ENCODE results near the gene VSIG10L2. TPM values are rescaled to one million over a fixed set of nuclear protein-coding genes. Genes with fewer than 3 reads are reported as not detected.

Gene VSIG10L2
- total RNA-seq, 3 donors from 2014 or later, result not detected

GRCh38 chr11:125923012-125923579, 22.7 kb upstream of the VSIG10L2 start:
- Mint-ChIP-seq H3K27me3 (ENCODE audit: low read depth) (peaks cover 18% of the 10 kb centered on the region), H3K4me1 (ENCODE audit: low read depth) (no peaks in the 10 kb centered on the region), H3K36me3 (ENCODE audit: insufficient read depth) (no peaks in the 10 kb centered on the region), H3K9me3 (no peaks in the 10 kb centered on the region), H3K4me3 (no peak overlapping the region)
- DNase-seq, result peak; percentile 39
- peak; percentile 50 to 70 for ATAC-seq

GRCh38 chr11:125923633-125924032, 22.2 kb upstream of the VSIG10L2 start:
- Mint-ChIP-seq H3K9me3 (no peaks in the 10 kb centered on the region), H3K4me3 (no peak overlapping the region), H3K27me3 (ENCODE audit: low read depth) (peaks cover 16% of the 10 kb centered on the region), H3K36me3 (ENCODE audit: insufficient read depth) (no peaks in the 10 kb centered on the region), H3K4me1 (ENCODE audit: low read depth) (no peaks in the 10 kb centered on the region)
- DNase-seq, result no peak
- no peak for ATAC-seq

- no peaks in the 10 kb centered on the region for H3K4me1 Mint-ChIP-seq (ENCODE audit: low read depth)
- ATAC-seq (no peak), DNase-seq (no peak)
- peaks cover 12% of the 10 kb centered on the region for H3K27me3 Mint-ChIP-seq (ENCODE audit: low read depth)
- H3K9me3 Mint-ChIP-seq, result no peaks in the 10 kb centered on the region
- no peaks in the 10 kb centered on the region for H3K36me3 Mint-ChIP-seq (ENCODE audit: insufficient read depth)
- no peak overlapping the region for H3K4me3 Mint-ChIP-seq
Observed at GRCh38 chr11:125924384-125925007, 21.3 kb upstream of the VSIG10L2 start.

- Mint-ChIP-seq H3K4me3 (no peak overlapping the region), H3K4me1 (ENCODE audit: low read depth) (no peaks in the 10 kb centered on the region), H3K36me3 (ENCODE audit: insufficient read depth) (no peaks in the 10 kb centered on the region), H3K27me3 (ENCODE audit: low read depth) (peaks cover 12% of the 10 kb centered on the region), H3K9me3 (no peaks in the 10 kb centered on the region)
- ATAC-seq (no peak), DNase-seq (no peak)
Observed at GRCh38 chr11:125925247-125925740, 20.6 kb upstream of the VSIG10L2 start.

- DNase-seq (no peak), ATAC-seq (no peak)
- Mint-ChIP-seq H3K9me3 (no peaks in the 10 kb centered on the region), H3K36me3 (ENCODE audit: insufficient read depth) (no peaks in the 10 kb centered on the region), H3K4me3 (no peak overlapping the region), H3K4me1 (ENCODE audit: low read depth) (no peaks in the 10 kb centered on the region), H3K27me3 (ENCODE audit: low read depth) (peaks cover 9% of the 10 kb centered on the region)
Observed at GRCh38 chr11:125925804-125926203, 20.0 kb upstream of the VSIG10L2 start.

- DNase-seq (no peak), ATAC-seq (no peak)
- Mint-ChIP-seq H3K4me3 (no peak overlapping the region), H3K4me1 (ENCODE audit: low read depth) (no peaks in the 10 kb centered on the region), H3K27me3 (ENCODE audit: low read depth) (peaks cover 10% of the 10 kb centered on the region), H3K9me3 (no peaks in the 10 kb centered on the region), H3K36me3 (ENCODE audit: insufficient read depth) (no peaks in the 10 kb centered on the region)
Observed at GRCh38 chr11:125926682-125927081, 19.2 kb upstream of the VSIG10L2 start.

- Mint-ChIP-seq H3K9me3 (no peaks in the 10 kb centered on the region), H3K27me3 (ENCODE audit: low read depth) (peaks cover 15% of the 10 kb centered on the region), H3K36me3 (ENCODE audit: insufficient read depth) (no peaks in the 10 kb centered on the region), H3K4me1 (ENCODE audit: low read depth) (no peaks in the 10 kb centered on the region), H3K4me3 (no peak overlapping the region)
- ATAC-seq, result no peak
- no peak for DNase-seq
Observed at GRCh38 chr11:125929445-125930075, 16.3 kb upstream of the VSIG10L2 start.

GRCh38 chr11:125930076-125930450, 15.8 kb upstream of the VSIG10L2 start:
- no peaks in the 10 kb centered on the region for H3K9me3 Mint-ChIP-seq
- H3K36me3 Mint-ChIP-seq (ENCODE audit: insufficient read depth), result no peaks in the 10 kb centered on the region
- no peak for DNase-seq
- no peaks in the 10 kb centered on the region for H3K4me1 Mint-ChIP-seq (ENCODE audit: low read depth)
- ATAC-seq, result no peak
- peaks cover 15% of the 10 kb centered on the region for H3K27me3 Mint-ChIP-seq (ENCODE audit: low read depth)
- H3K4me3 Mint-ChIP-seq, result no peak overlapping the region

- Mint-ChIP-seq H3K4me3 (no peak overlapping the region), H3K27me3 (ENCODE audit: low read depth) (peaks cover 14% of the 10 kb centered on the region), H3K36me3 (ENCODE audit: insufficient read depth) (no peaks in the 10 kb centered on the region), H3K9me3 (no peaks in the 10 kb centered on the region), H3K4me1 (ENCODE audit: low read depth) (no peaks in the 10 kb centered on the region)
- DNase-seq (no peak), ATAC-seq (no peak)
Observed at GRCh38 chr11:125931116-125931515, 14.7 kb upstream of the VSIG10L2 start.

- H3K36me3 Mint-ChIP-seq (ENCODE audit: insufficient read depth), result no peaks in the 10 kb centered on the region
- H3K4me1 Mint-ChIP-seq (ENCODE audit: low read depth), result no peaks in the 10 kb centered on the region
- no peak overlapping the region for H3K4me3 Mint-ChIP-seq
- DNase-seq (no peak), ATAC-seq (no peak)
- H3K9me3 Mint-ChIP-seq, result no peaks in the 10 kb centered on the region
- H3K27me3 Mint-ChIP-seq (ENCODE audit: low read depth), result peaks cover 12% of the 10 kb centered on the region
Observed at GRCh38 chr11:125931668-125932067, 14.2 kb upstream of the VSIG10L2 start.

GRCh38 chr11:125932301-125932700, 13.5 kb upstream of the VSIG10L2 start:
- no peak overlapping the region for H3K4me3 Mint-ChIP-seq
- DNase-seq (no peak), ATAC-seq (no peak)
- H3K36me3 Mint-ChIP-seq (ENCODE audit: insufficient read depth), result no peaks in the 10 kb centered on the region
- H3K27me3 Mint-ChIP-seq (ENCODE audit: low read depth), result peaks cover 6% of the 10 kb centered on the region
- no peaks in the 10 kb centered on the region for H3K4me1 Mint-ChIP-seq (ENCODE audit: low read depth)
- H3K9me3 Mint-ChIP-seq, result no peaks in the 10 kb centered on the region

GRCh38 chr11:125933030-125933813, 12.6 kb upstream of the VSIG10L2 start:
- Mint-ChIP-seq H3K9me3 (no peaks in the 10 kb centered on the region), H3K4me1 (ENCODE audit: low read depth) (no peaks in the 10 kb centered on the region), H3K36me3 (ENCODE audit: insufficient read depth) (no peaks in the 10 kb centered on the region), H3K4me3 (no peak overlapping the region), H3K27me3 (ENCODE audit: low read depth) (peaks cover 6% of the 10 kb centered on the region)
- ATAC-seq (peak; percentile 62 to 70), DNase-seq (no peak)

GRCh38 chr11:125934473-125934872, 11.4 kb upstream of the VSIG10L2 start:
- no peaks in the 10 kb centered on the region for H3K9me3 Mint-ChIP-seq
- peaks cover 6% of the 10 kb centered on the region for H3K27me3 Mint-ChIP-seq (ENCODE audit: low read depth)
- H3K4me1 Mint-ChIP-seq (ENCODE audit: low read depth), result no peaks in the 10 kb centered on the region
- no peak overlapping the region for H3K4me3 Mint-ChIP-seq
- DNase-seq (no peak), ATAC-seq (no peak)
- H3K36me3 Mint-ChIP-seq (ENCODE audit: insufficient read depth), result no peaks in the 10 kb centered on the region

- no peaks in the 10 kb centered on the region for H3K9me3 Mint-ChIP-seq
Observed at GRCh38 chr11:125935056-125935455, 10.8 kb upstream of the VSIG10L2 start.

More at GRCh38 chr11:125935056-125935455, 10.8 kb upstream of the VSIG10L2 start:
- no peaks in the 10 kb centered on the region for H3K4me1 Mint-ChIP-seq (ENCODE audit: low read depth)
- ATAC-seq, result no peak
- DNase-seq, result no peak
- H3K4me3 Mint-ChIP-seq, result no peak overlapping the region
- no peaks in the 10 kb centered on the region for H3K36me3 Mint-ChIP-seq (ENCODE audit: insufficient read depth)
- H3K27me3 Mint-ChIP-seq (ENCODE audit: low read depth), result peaks cover 6% of the 10 kb centered on the region
